ENCODE measurements around the gene RFX4.
"Not testable (repeated sequence)": the region's sequence is repeated elsewhere in the genome, so short reads cannot be mapped to it uniquely, and the experiment has no call there.

The RFX4 gene

DNA sequence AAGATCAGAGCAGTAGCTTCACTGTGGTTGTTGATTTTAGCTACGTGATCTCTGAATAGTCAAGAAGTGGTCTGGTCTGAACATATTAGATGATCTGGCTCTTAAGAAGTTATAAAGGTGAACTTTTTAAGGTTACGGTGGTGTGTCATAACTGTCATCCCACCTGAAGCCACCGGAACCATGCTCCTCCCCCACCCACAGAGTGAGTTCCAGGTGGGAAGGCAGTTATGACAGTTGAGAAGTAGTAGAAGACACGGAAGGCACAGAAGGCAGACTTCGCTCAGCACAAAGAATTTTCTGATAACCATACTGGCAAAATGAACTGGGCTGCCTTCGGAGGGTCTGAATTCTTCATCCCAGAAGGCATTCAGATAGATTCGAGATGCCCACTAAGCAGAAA lies 101.7 kb downstream of the RFX4 start:
- TF ChIP-seq, protein P1, sequence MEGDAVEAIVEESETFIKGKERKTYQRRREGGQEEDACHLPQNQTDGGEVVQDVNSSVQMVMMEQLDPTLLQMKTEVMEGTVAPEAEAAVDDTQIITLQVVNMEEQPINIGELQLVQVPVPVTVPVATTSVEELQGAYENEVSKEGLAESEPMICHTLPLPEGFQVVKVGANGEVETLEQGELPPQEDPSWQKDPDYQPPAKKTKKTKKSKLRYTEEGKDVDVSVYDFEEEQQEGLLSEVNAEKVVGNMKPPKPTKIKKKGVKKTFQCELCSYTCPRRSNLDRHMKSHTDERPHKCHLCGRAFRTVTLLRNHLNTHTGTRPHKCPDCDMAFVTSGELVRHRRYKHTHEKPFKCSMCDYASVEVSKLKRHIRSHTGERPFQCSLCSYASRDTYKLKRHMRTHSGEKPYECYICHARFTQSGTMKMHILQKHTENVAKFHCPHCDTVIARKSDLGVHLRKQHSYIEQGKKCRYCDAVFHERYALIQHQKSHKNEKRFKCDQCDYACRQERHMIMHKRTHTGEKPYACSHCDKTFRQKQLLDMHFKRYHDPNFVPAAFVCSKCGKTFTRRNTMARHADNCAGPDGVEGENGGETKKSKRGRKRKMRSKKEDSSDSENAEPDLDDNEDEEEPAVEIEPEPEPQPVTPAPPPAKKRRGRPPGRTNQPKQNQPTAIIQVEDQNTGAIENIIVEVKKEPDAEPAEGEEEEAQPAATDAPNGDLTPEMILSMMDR (IDR thresholded peaks at IDR 0.05; ENCODE audit: insufficient read depth, low read depth, low read length, missing control alignments): no peak
- H3K4me3 ChIP-seq (ENCODE audit: low read depth, low read length): no peak overlapping the region
- DNase-seq (ENCODE audit: low read depth): no peak

DNA sequence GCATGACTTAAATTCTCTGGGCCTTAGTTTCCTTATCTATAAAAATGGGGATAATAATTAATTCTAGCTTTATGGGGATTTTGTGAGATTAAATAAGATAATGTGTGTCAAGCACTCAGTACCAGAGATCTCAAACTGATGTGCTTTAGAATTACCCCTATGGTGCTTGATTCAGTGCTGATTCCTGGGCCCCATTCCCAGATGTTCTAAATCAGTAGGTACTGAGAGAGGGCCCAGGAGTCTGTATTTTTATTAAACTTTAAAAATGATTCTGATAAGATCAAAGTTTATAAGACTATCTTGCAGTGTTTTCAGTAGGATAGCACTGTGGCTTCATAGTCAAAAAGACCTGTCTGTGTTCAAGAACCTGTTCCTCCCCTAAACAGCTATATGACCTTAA lies 102.6 kb downstream of the RFX4 start:
- H3K4me3 ChIP-seq (ENCODE audit: low read depth, low read length): no peak overlapping the region
- TF ChIP-seq, protein P1 (IDR thresholded peaks at IDR 0.05; ENCODE audit: insufficient read depth, low read depth, low read length, missing control alignments): no peak
- DNase-seq (ENCODE audit: low read depth): no peak

DNA sequence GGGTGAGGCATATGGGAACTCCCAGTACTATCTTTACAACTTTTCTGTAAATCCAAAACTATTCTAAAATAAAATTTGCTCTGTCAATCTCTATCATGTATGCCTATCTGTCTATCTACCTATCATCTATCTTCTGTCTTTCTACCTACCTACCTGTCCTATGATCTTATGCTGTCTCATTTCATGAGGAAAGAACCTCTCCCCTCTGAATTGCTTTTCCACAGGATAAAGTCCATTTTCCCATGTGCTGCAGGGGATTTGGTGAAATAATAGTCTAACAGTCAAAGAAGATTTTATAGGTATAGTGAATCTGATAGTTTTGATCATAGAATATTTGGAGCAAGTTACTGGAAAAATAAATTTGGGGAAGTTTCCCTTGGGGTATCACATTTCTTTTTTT lies 104.9 kb downstream of the RFX4 start:
- TF ChIP-seq, protein P1 (IDR thresholded peaks at IDR 0.05; ENCODE audit: insufficient read depth, low read depth, low read length, missing control alignments): no peak
- no peak for DNase-seq (ENCODE audit: low read depth)
- H3K4me3 ChIP-seq (ENCODE audit: low read depth, low read length): no peak overlapping the region

DNA sequence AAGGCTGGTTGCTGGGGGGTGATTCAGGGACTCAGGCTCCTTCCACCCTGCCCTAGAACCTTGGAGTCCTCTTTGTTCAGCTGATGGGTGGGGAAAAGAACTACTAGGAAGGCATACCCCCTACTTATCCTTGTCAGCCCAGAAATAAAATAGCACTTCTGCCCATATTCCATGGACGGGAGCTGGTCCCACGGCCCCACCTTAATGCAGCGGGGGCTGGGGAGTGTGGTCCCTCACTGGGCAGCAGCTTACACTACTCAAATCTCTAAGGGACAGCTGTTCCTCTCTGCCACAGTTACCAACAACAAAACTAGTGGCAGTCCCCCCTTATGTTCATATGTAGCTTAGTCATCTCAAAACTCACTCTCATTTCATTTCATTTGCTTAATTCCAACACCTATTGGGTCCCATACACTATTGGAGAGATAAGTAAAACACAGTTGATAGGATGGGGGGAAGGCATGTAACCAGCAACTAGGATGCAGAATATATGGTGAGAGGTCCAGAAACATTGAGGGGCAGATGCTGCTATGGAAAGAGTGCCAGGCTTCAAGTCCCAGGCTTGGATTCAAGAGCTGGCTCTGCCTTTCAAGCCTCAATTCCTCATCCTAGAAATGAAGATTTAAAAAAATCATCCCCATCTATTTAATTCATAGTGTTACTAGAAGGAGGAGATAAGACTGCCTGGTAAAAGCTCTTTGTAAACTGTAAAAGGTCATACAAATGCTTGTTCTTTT lies 107.9 kb downstream of the RFX4 start:
- TF ChIP-seq, protein P1 (IDR thresholded peaks at IDR 0.05; ENCODE audit: insufficient read depth, low read depth, low read length, missing control alignments): no peak
- H3K4me3 ChIP-seq (ENCODE audit: low read depth, low read length): no peak overlapping the region
- DNase-seq (ENCODE audit: low read depth): no peak

DNA sequence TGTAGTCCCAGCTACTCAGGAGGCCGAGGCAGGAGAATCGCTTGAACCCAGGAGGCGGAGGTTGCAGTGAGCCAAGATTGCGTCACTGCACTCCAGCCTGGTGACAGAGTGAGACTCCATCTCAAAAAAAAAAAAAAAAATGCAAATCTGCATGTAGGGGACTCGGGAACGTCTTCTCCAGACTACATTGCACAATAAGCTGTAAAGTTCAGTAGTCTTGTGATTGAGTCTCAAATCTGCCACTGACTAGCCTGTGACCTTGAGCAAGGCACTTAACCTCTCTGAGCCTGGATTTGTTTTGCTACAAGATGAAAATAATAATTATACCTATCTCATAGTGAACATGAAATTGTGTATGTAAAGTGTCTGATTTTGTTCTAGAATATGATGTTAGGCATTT lies 109.2 kb downstream of the RFX4 start:
- DNase-seq (ENCODE audit: low read depth); H3K4me3 ChIP-seq (ENCODE audit: low read depth, low read length): not testable (repeated sequence)

DNA sequence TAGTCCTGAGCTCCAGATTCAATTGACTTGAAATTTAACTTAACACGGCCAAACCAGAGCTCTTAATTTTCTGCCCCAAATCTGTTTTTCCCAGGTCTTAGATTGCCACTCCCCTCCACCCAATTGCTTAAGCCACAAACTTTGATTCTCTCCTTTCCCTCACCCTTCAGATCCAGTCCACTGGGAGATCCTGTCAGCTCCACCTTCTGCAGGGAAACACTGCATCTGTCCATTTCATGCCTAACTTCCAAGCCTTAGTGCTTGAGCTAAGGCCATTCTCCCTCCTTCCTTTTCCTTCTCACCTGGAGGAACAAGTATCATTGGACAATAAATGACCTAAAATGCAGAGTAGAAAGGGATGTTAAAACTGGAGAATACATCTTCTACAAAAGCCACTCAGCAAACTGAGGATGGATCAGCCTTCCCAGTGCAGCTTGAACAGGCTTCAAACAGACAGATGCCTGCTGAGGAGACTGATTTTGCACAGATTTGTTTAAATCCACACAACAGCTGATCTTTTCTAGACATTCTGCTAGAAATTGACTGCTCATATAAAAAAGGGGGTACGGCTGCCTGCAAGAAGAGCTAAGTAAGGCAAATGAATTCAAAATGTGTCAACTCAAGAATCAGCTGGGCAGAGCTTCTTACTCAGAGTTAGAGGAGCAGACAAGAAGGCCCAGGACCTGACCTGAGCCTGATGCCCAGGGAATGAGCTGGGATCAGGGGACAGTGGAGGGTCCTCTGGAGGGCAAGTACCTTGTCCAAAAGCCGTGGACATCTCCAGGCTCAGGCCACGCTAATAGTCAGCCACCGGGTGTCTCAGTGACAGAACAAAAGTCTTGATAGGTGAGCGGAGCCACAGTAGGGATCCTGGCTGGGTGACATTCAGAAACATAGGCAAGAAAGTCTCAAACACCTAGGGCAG lies 110.4 kb downstream of the RFX4 start:
- no peak for DNase-seq (ENCODE audit: low read depth)
- TF ChIP-seq, protein P1 (IDR thresholded peaks at IDR 0.05; ENCODE audit: insufficient read depth, low read depth, low read length, missing control alignments): no peak
- H3K4me3 ChIP-seq (ENCODE audit: low read depth, low read length): no peak overlapping the region

DNA sequence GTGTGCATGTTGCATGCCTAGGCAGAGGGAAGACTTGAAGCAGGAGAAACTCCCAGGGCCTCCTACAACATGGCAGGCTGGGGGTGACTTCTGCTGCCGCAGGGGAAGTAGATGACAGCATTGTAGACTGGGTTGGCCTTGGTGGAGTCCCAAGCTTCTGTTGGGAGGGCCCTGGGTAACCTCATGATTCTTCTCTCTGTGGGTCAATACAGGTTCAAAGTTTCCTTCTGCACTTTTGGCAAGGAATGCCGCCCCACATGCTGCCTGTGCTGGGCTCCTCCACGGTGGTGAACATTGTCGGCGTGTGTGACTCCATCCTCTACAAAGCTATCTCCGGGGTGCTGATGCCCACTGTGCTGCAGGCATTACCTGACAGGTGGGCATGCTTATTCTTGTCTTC lies 113.3 kb downstream of the RFX4 start:
- TF ChIP-seq, protein P1 (IDR thresholded peaks at IDR 0.05; ENCODE audit: insufficient read depth, low read depth, low read length, missing control alignments): no peak
- H3K4me3 ChIP-seq (ENCODE audit: low read depth, low read length): no peak overlapping the region
- DNase-seq (ENCODE audit: low read depth): no peak
